ENCODE measurements around the gene AQP12B. TPM values are rescaled to one million over a fixed set of nuclear protein-coding genes. Genes with fewer than 3 reads are reported as not detected.
"Not testable (repeated sequence)": the region's sequence is repeated elsewhere in the genome, so short reads cannot be mapped to it uniquely, and the experiment has no call there.

The AQP12B gene
- total and polyA plus RNA-seq, 2 of the 13 experiments (the other 11 are each of a cell fraction or from before 2014, with no cell fraction given) = not detected

DNA sequence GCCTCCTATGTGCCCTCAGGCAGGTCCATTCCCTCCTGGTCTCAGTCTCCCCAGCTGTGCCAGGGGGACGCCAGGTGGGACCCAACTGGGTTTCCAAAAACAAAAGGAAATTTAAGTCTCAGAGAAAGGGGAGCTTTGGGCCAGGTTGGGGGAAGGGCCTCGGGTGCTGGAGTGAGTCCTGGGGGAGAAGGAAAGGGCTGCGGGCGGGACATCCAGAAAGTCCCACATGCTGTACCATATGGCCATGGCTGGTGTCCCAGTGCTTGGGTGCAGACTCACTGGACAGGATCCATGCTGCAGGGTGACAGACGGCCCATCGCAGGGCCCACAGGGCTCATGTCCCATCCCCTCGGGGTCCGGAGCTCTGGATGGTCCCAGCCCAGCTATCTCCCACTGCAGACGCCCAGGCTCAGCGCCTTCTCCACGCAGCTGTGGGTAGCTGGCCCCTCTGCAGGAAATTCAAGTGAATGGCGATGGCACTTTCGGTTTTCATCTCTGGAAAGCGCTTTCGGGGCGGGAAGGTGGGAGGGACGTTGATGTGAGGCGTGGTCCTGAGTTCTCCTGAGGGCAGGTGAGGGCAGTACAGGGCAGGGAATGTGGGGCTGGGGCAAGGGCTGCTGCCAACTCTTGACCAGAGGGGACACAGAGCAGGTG, 7.9 kb upstream of the AQP12B start:
- H3K27ac ChIP-seq (ENCODE audit: extremely low read length, insufficient read depth, low read length); POLR2A ChIA-PET; H3K36me3 ChIP-seq (replicated peaks in 1 of 2; ENCODE audit: control insufficient read depth in 1 of 2, insufficient read depth in 2 of 2, low read length in 2 of 2); ATAC-seq; H2AFZ ChIP-seq (ENCODE audit: low read length); H3K4me3 ChIP-seq (replicated peaks in 1 of 3; ENCODE audit: insufficient read depth in 1 of 3, low read depth in 2 of 3, low read length in 3 of 3); BruUV-seq (replicated peaks); H3K9me3 ChIP-seq (ENCODE audit: low read length); H3K4me1 ChIP-seq (ENCODE audit: insufficient read depth, low read length); intact Hi-C loops (cut with micrococcal nuclease; ENCODE audit: unreplicated experiment); in situ Hi-C loops (cut with HindIII; ENCODE audit: extremely low pct_ligation_motif_present, low pct_unique_long_range_greater_than_20kb); CTCF ChIA-PET (ENCODE audit: low intra/inter-chr PET ratio, low total read pairs); H3K9ac ChIP-seq (ENCODE audit: insufficient read depth, low read depth, low read length); H3K79me2 ChIP-seq (ENCODE audit: insufficient read depth, low read length); H4K20me1 ChIP-seq (ENCODE audit: insufficient read depth, low read length); H3K4me2 ChIP-seq (ENCODE audit: low read depth, low read length); DNase-seq (ENCODE audit: low spot score): not testable (repeated sequence)
- FAIRE-seq = peak; percentile 70
- 33% methylated on average over 4 of the region's 18 CpGs for WGBS (ENCODE audit: low lambda C conversion rate)
- H3K27me3 ChIP-seq (ENCODE audit: control insufficient read depth in 1 of 2, insufficient read depth in 2 of 2, low read length in 2 of 2) = peaks cover 21 to 40% of the 10 kb centered on the region in 2 experiments

DNA sequence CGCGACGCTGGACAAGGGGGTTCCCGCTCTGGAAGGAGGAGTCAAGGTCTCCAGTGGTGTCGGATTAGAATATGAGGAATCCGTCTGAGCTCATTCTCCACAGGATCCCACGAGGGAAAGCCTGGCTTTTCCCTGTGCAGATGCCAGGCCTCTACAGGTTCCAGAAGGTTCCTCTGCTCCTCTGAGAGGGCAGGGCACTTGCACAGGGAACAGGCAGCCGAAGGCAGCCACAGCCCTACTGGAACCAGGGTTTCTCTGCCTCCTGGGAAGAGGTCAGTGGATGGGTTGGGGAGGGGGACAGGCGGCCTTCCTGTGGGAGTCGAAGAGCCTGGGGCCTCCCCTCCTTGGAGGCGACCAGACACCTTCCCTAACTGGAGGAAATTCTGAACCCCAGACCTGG, 7.3 kb upstream of the AQP12B start:
- intact Hi-C loops (cut with micrococcal nuclease; ENCODE audit: unreplicated experiment) = no loop called here
- ATAC-seq (no peak), DNase-seq (ENCODE audit: low spot score) (no peak), FAIRE-seq (no peak)
- 3% methylated on average over 5 of the region's 11 CpGs for WGBS (ENCODE audit: low lambda C conversion rate)
- no peaks in the 10 kb centered on the region for H3K9me3 ChIP-seq (ENCODE audit: low read length)
- H3K4me2 ChIP-seq (ENCODE audit: low read depth, low read length) = no peak overlapping the region
- H3K4me1 ChIP-seq (ENCODE audit: insufficient read depth, low read length) = no peaks in the 10 kb centered on the region
- POLR2A ChIA-PET = no interaction called here
- H2AFZ ChIP-seq (ENCODE audit: low read length) = no peak overlapping the region
- no peaks in the 10 kb centered on the region for H3K79me2 ChIP-seq (ENCODE audit: insufficient read depth, low read length)
- no peaks in the 10 kb centered on the region for H4K20me1 ChIP-seq (ENCODE audit: insufficient read depth, low read length)
- in situ Hi-C loops (cut with HindIII; ENCODE audit: extremely low pct_ligation_motif_present, low pct_unique_long_range_greater_than_20kb) = no loop called here
- BruUV-seq (replicated peaks) = no TSS peak
- no peaks in the 10 kb centered on the region for H3K36me3 ChIP-seq (replicated peaks in 1 of 2; ENCODE audit: control insufficient read depth in 1 of 2, insufficient read depth in 2 of 2, low read length in 2 of 2)
- CTCF ChIA-PET (ENCODE audit: low intra/inter-chr PET ratio, low total read pairs) = no interaction called here
- H3K9ac ChIP-seq (ENCODE audit: insufficient read depth, low read depth, low read length) = no peak overlapping the region
- TF ChIP-seq, protein P1, sequence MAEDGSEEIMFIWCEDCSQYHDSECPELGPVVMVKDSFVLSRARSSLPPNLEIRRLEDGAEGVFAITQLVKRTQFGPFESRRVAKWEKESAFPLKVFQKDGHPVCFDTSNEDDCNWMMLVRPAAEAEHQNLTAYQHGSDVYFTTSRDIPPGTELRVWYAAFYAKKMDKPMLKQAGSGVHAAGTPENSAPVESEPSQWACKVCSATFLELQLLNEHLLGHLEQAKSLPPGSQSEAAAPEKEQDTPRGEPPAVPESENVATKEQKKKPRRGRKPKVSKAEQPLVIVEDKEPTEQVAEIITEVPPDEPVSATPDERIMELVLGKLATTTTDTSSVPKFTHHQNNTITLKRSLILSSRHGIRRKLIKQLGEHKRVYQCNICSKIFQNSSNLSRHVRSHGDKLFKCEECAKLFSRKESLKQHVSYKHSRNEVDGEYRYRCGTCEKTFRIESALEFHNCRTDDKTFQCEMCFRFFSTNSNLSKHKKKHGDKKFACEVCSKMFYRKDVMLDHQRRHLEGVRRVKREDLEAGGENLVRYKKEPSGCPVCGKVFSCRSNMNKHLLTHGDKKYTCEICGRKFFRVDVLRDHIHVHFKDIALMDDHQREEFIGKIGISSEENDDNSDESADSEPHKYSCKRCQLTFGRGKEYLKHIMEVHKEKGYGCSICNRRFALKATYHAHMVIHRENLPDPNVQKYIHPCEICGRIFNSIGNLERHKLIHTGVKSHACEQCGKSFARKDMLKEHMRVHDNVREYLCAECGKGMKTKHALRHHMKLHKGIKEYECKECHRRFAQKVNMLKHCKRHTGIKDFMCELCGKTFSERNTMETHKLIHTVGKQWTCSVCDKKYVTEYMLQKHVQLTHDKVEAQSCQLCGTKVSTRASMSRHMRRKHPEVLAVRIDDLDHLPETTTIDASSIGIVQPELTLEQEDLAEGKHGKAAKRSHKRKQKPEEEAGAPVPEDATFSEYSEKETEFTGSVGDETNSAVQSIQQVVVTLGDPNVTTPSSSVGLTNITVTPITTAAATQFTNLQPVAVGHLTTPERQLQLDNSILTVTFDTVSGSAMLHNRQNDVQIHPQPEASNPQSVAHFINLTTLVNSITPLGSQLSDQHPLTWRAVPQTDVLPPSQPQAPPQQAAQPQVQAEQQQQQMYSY (CRISPR knock-in tag; IDR thresholded peaks at IDR 0.05) = no peak
- no peak for TF ChIP-seq TCF12 (IDR thresholded peaks at IDR 0.05)
- no peak for TF ChIP-seq TCF12 (CRISPR knock-in tag; IDR thresholded peaks at IDR 0.05)
- no peak for TF ChIP-seq ZNF30 (CRISPR knock-in tag; IDR thresholded peaks at IDR 0.05)
- peaks cover 21 to 41% of the 10 kb centered on the region in 2 experiments for H3K27me3 ChIP-seq (ENCODE audit: control insufficient read depth in 1 of 2, insufficient read depth in 2 of 2, low read length in 2 of 2)
- H3K4me3 ChIP-seq (replicated peaks in 1 of 3; ENCODE audit: insufficient read depth in 1 of 3, low read depth in 2 of 3, low read length in 3 of 3) = no peak overlapping the region
- H3K27ac ChIP-seq (ENCODE audit: extremely low read length, insufficient read depth, low read length) = no peak overlapping the region

Measured in HepG2 (cell line).